GM12878 (cell line): ENCODE data around the gene OTUD5. TPM values are rescaled to one million over a fixed set of nuclear protein-coding genes. Genes with fewer than 3 reads are reported as not detected.

Experiments
- BHLHE40 ChIP-seq, 2 experiments: fragments of 450-650 bp in 1 of 2; IDR thresholded peaks; 2 replicates each; pipeline ENCODE4 v1.6.1; 2011 to 2017; ENCODE audit warnings: low read depth in 2 of 2, borderline replicate concordance in 1 of 2, improper control_type of control experiment in 1 of 2, low read length in 1 of 2, mild to moderate bottlenecking in 1 of 2
- CBX5 ChIP-seq: sonication (generic); IDR thresholded peaks from 2 replicates; pipeline ENCODE4 v1.6.1; 2016; ENCODE audit warnings: low read depth, moderate library complexity, mild to moderate bottlenecking, inconsistent platforms
- CEBPB ChIP-seq, 2 experiments: fragments of 150-350 bp in 1 of 2; IDR thresholded peaks; 2 replicates each; pipeline ENCODE4 v1.6.1; 2012 to 2014; ENCODE audit warnings: low read depth in 2 of 2, low read length in 2 of 2, borderline replicate concordance in 1 of 2, inconsistent platforms in 1 of 2
- DPF2 ChIP-seq: fragments of 450-650 bp; IDR thresholded peaks from 2 replicates; pipeline ENCODE4 v1.6.1; 2017; ENCODE audit warnings: mild to moderate bottlenecking
- ESRRA ChIP-seq: IDR thresholded peaks from 2 replicates; pipeline ENCODE4 v1.6.1; 2012; ENCODE audit warnings: mild to moderate bottlenecking, low read length, improper control_type of control experiment
- HDAC2 ChIP-seq: fragments of 200-600 bp; sonication (generic); IDR thresholded peaks from 2 replicates; pipeline ENCODE4 v1.6.1; 2017
- HDAC6 ChIP-seq: fragments of 200-600 bp; sonication (generic); IDR thresholded peaks from one replicate; pipeline ENCODE4 v1.8.0; 2017; ENCODE audit warnings: antibody characterized with exemption; ENCODE audit not compliant: unreplicated experiment
- JUND ChIP-seq: IDR thresholded peaks from 2 replicates; pipeline ENCODE4 v1.6.1; 2012; ENCODE audit warnings: low read depth, mild to moderate bottlenecking, low read length, improper control_type of control experiment, moderate library complexity
- KAT2A ChIP-seq: conservative IDR thresholded peaks from 2 replicates; pipeline ENCODE4 v1.6.1; 2011; ENCODE audit warnings: low read depth, low read length; ENCODE audit not compliant: control insufficient read depth
- MYC ChIP-seq: IDR thresholded peaks from 2 replicates; pipeline ENCODE4 v1.6.1; 2011; ENCODE audit warnings: mild to moderate bottlenecking, low read length, moderate library complexity, inconsistent platforms; ENCODE audit not compliant: insufficient read depth, insufficient replicate concordance, insufficient read length, severe bottlenecking
- NFYB ChIP-seq: IDR thresholded peaks from 2 replicates; pipeline ENCODE4 v1.6.1; 2011; ENCODE audit warnings: low read depth, mild to moderate bottlenecking, low read length, improper control_type of control experiment, moderate library complexity; ENCODE audit not compliant: insufficient read depth
- NKRF ChIP-seq: fragments of 450-650 bp; conservative IDR thresholded peaks from 2 replicates; pipeline ENCODE4 v1.6.1; 2017; ENCODE audit warnings: mild to moderate bottlenecking, moderate library complexity
- PKNOX1 ChIP-seq: fragments of 450-650 bp; IDR thresholded peaks from 2 replicates; pipeline ENCODE4 v1.6.1; 2016; ENCODE audit warnings: mild to moderate bottlenecking
- PML ChIP-seq: IDR thresholded peaks from 2 replicates; pipeline ENCODE4 v1.6.1; 2012; ENCODE audit warnings: low read length, inconsistent platforms
- PRDM15 ChIP-seq: fragments of 450-650 bp; formaldehyde crosslinking; IDR thresholded peaks from 2 replicates; pipeline ENCODE4 v1.4.0; 2020; ENCODE audit warnings: mild to moderate bottlenecking, moderate library complexity
- RBBP5 ChIP-seq: fragments of 200-600 bp; sonication (generic); conservative IDR thresholded peaks from 2 replicates; pipeline ENCODE4 v1.6.1; 2016
- SIX5 ChIP-seq: IDR thresholded peaks from 2 replicates; pipeline ENCODE4 v1.6.1; 2011; ENCODE audit warnings: mild to moderate bottlenecking, low read depth, low read length, moderate library complexity; ENCODE audit not compliant: severe bottlenecking
- SREBF1 ChIP-seq: IDR thresholded peaks from 2 replicates; pipeline ENCODE4 v1.6.1; 2012; ENCODE audit warnings: mild to moderate bottlenecking, low read length
- TAF1 ChIP-seq: IDR thresholded peaks from 2 replicates; pipeline ENCODE4 v1.6.1; 2011; ENCODE audit warnings: mild to moderate bottlenecking, low read depth, low read length, borderline replicate concordance
- ZNF207 ChIP-seq: fragments of 450-650 bp; IDR thresholded peaks from 2 replicates; pipeline ENCODE4 v1.6.1; 2014; ENCODE audit warnings: antibody characterized with exemption, mild to moderate bottlenecking, borderline replicate concordance
- ZNF217 ChIP-seq: fragments of 450-650 bp; IDR thresholded peaks from 2 replicates; pipeline ENCODE4 v1.6.1; 2017; ENCODE audit warnings: antibody characterized with exemption, mild to moderate bottlenecking
- ZNF384 ChIP-seq: IDR thresholded peaks from 2 replicates; pipeline ENCODE4 v1.6.1; 2012; ENCODE audit warnings: low read depth, mild to moderate bottlenecking, low read length, improper control_type of control experiment, borderline replicate concordance
- ZSCAN29 ChIP-seq: fragments of 450-650 bp; IDR thresholded peaks from 2 replicates; pipeline ENCODE4 v1.6.1; 2017; ENCODE audit warnings: mild to moderate bottlenecking, moderate library complexity
- polyA plus RNA-seq, 11 experiments: library from polyadenylated mRNA; depleted of rRNA in 4 of 11; unstranded in 6 of 11; stranded (reverse) in 5 of 11; fragments of >200 nt; fragmentation: Nextera tagmentation in 4 of 11; fragmentation: Illumina TruSeq in 1 of 11; extraction: Ambion mirVana in 4 of 11; extraction: Trizol in 1 of 11; gene quantifications; 1 replicate in 1 of 11; 2 replicates in 10 of 11; pipeline versions ENCODE4 v1.2.1 to v1.2.3, GENCODE V29; 2011 to 2016; ENCODE audit warnings: inconsistent platforms in 2 of 11, missing spikeins in 2 of 11, low read depth in 1 of 11
- total RNA-seq, 4 experiments: library from RNA; depleted of rRNA in 3 of 4; stranded (reverse); fragments of >200 nt in 3 of 4; fragmentation: Illumina TruSeq in 1 of 4; extraction: Trizol in 1 of 4; gene quantifications; 2 replicates each; pipeline versions ENCODE4 v1.2.1 to v1.2.3, GENCODE V29; 2013 to 2021

The OTUD5 gene
- total and polyA plus RNA-seq, 10 of the 15 experiments (the other 5 are each of a cell fraction or from before 2014, with no cell fraction given): 2.0 to 50.3 (median 22.7) TPM

- TF ChIP-seq NKRF (no peak; the same call in 1 of the 2 replicates), MYC (no peak), ZNF384 (no peak), DPF2 (no peak), BHLHE40 (IDR thresholded peaks at IDR 0.05; ENCODE audit: borderline replicate concordance in 1 of 2, low read depth in 2 of 2, low read length in 1 of 2) (peak; percentile 86 to 90), NFYB (peak; percentile 71), ZNF217 (no peak), KAT2A (no peak), ZSCAN29 (no peak), SREBF1 (peak; percentile 89), CBX5 (no peak), ESRRA (no peak), CEBPB (IDR thresholded peaks at IDR 0.05; ENCODE audit: borderline replicate concordance in 1 of 2, low read depth in 2 of 2, low read length in 2 of 2) (no peak), PRDM15 (CRISPR knock-in tag) (no peak), ZNF207 (0 out of 2 replicates have a peak, but pooled peaks have one; percentile 31), TAF1 (peak; percentile 44; the same call in 1 of the 2 replicates), HDAC6 (no peak), SIX5 (peak; percentile 26), RBBP5 (no peak), PKNOX1 (peak; percentile 96), JUND (peak; percentile 95), PML (peak; percentile 84; the same call in 1 of the 2 replicates), HDAC2 (no peak)
Measured at GRCh38 chrX:48897625-48898306, 59.6 kb downstream of the OTUD5 start, which contains the start of the genes PQBP1 and TIMM17B (continued).
